KG1 (cell line): Measurements from ENCODE around the gene HOXC10.

Source experiments
- DNase-seq: peaks from one replicate; lab custom pipeline; 2025; lab: John Stamatoyannopoulos, UW

The HOXC10 gene

GRCh38 chr12:53991077-53991460 is 6.1 kb downstream of the HOXC10 start:
- DNase-seq, result no peak

- DNase-seq, result no peak
These were observed 7.5 kb downstream of the HOXC10 start for GRCh38 chr12:53992377-53992889.

GRCh38 chr12:53993162-53994008 is 8.4 kb downstream of the HOXC10 start:
- DNase-seq, result no peak

- DNase-seq, result no peak
These were observed 9.0 kb downstream of the HOXC10 start for GRCh38 chr12:53994009-53994263.

GRCh38 chr12:53994264-53995001 is 9.5 kb downstream of the HOXC10 start:
- DNase-seq, result no peak

GRCh38 chr12:53995002-53995377 is 10.0 kb downstream of the HOXC10 start:
- DNase-seq, result no peak

GRCh38 chr12:53995378-53996239 is 10.7 kb downstream of the HOXC10 start:
- no peak for DNase-seq

- no peak for DNase-seq
These were observed 11.6 kb downstream of the HOXC10 start for GRCh38 chr12:53996240-53997203.

GRCh38 chr12:53997204-53998109 is 12.5 kb downstream of the HOXC10 start:
- no peak for DNase-seq

- DNase-seq, result no peak
These were observed 13.4 kb downstream of the HOXC10 start for GRCh38 chr12:53998110-53998899.

GRCh38 chr12:53998900-53999236 is 13.9 kb downstream of the HOXC10 start:
- DNase-seq, result no peak

GRCh38 chr12:53999559-54000115 is 14.7 kb downstream of the HOXC10 start:
- no peak for DNase-seq

- DNase-seq, result no peak
These were observed 15.5 kb downstream of the HOXC10 start, which contains the start of gene HOXC9 for GRCh38 chr12:54000116-54001114. Gene HOXC9 (plus strand): TSS chr12:54000161. CDS start chr12:54000189, 28 bp downstream.

GRCh38 chr12:54001283-54002187 is 16.6 kb downstream of the HOXC10 start:
- no peak for DNase-seq

- DNase-seq, result no peak
These were observed 17.4 kb downstream of the HOXC10 start for GRCh38 chr12:54002278-54002914.

GRCh38 chr12:54002915-54003389 is 18.0 kb downstream of the HOXC10 start:
- DNase-seq, result no peak
